Endometrial microvascular endothelial cells (primary cell): ENCODE measurements around the gene ITIH6. TPM values are rescaled to one million over a fixed set of nuclear protein-coding genes. Genes with fewer than 3 reads are reported as not detected.
"Not testable (repeated sequence)": the region's sequence is repeated elsewhere in the genome, so short reads cannot be mapped to it uniquely, and the experiment has no call there.

Source experiments
- in situ Hi-C: cut with HindIII; loops from 2 replicates; pipeline ENCODE4 v1.10.0; 2017; ENCODE audit warnings: low sequenced_read_pairs, low pct_unique_long_range_greater_than_20kb; ENCODE audit errors: inconsistent ontology term
- total RNA-seq: library from RNA; depleted of rRNA; stranded (reverse); fragments of >200 nt; gene quantifications from one replicate; pipeline ENCODE4 v1.2.3, GENCODE V29; 2015; ENCODE audit errors: inconsistent ontology term

Gene ITIH6
- total RNA-seq, 1 donor from 2014 or later: not detected

GRCh38 chrX:54810532-54810931 is 12.5 kb upstream of the ITIH6 start:
- in situ Hi-C loops: no loop called here

- in situ Hi-C loops: no loop called here
Measured at GRCh38 chrX:54808605-54809483, 10.8 kb upstream of the ITIH6 start.

GRCh38 chrX:54808109-54808604 is 10.1 kb upstream of the ITIH6 start:
- in situ Hi-C loops: no loop called here

GRCh38 chrX:54807524-54808108 is 9.6 kb upstream of the ITIH6 start, which contains the start of gene MAGED2:
MAGED2 (plus strand) TSS chrX:54807745; CDS start chrX:54809332, 1,587 bp downstream.
- in situ Hi-C loops: no loop called here

GRCh38 chrX:54799046-54799445 is 991 bp upstream of the ITIH6 start:
- in situ Hi-C loops: no loop called here

GRCh38 chrX:54794795-54795194 is 3.3 kb downstream of the ITIH6 start:
- in situ Hi-C loops: no loop called here

GRCh38 chrX:54794028-54794427 is 4.0 kb downstream of the ITIH6 start:
- in situ Hi-C loops: no loop called here

- in situ Hi-C loops: not testable (repeated sequence)
Measured at GRCh38 chrX:54789405-54789804, 8.7 kb downstream of the ITIH6 start.

- in situ Hi-C loops: no loop called here
Measured at GRCh38 chrX:54788446-54788845, 9.6 kb downstream of the ITIH6 start.

- in situ Hi-C loops: no loop called here
Measured at GRCh38 chrX:54786967-54787366, 11.1 kb downstream of the ITIH6 start.

GRCh38 chrX:54785901-54786300 is 12.2 kb downstream of the ITIH6 start:
- in situ Hi-C loops: no loop called here

- in situ Hi-C loops: no loop called here
Measured at GRCh38 chrX:54776987-54777672, 20.9 kb downstream of the ITIH6 start.

- in situ Hi-C loops: no loop called here
Measured at GRCh38 chrX:54776061-54776460, 22.0 kb downstream of the ITIH6 start.

GRCh38 chrX:54774391-54775094 is 23.5 kb downstream of the ITIH6 start:
- in situ Hi-C loops: not testable (repeated sequence)

- in situ Hi-C loops: no loop called here
Measured at GRCh38 chrX:54758114-54759055, 39.7 kb downstream of the ITIH6 start.

- in situ Hi-C loops: no loop called here
Measured at GRCh38 chrX:54754854-54755253, 43.2 kb downstream of the ITIH6 start.

- in situ Hi-C loops: no loop called here
Measured at GRCh38 chrX:54748626-54749025, 49.4 kb downstream of the ITIH6 start.
